Osteoblast (primary cell): ENCODE data around the gene MED16. TPM values are rescaled to one million over a fixed set of nuclear protein-coding genes. Genes with fewer than 3 reads are reported as not detected.
"Not testable (repeated sequence)": the region's sequence is repeated elsewhere in the genome, so short reads cannot be mapped to it uniquely, and the experiment has no call there.

Experiments
- DNase-seq: peaks from one replicate; pipeline ENCODE4 v3.0.0; 2011; ENCODE audit warnings: low spot score, mixed read lengths; ENCODE audit not compliant: insufficient read length; ENCODE audit errors: missing footprints
- H2AFZ ChIP-seq: 2 replicates; pipeline ENCODE4 v1.6.0; 2011; ENCODE audit warnings: mild to moderate bottlenecking, low read length
- H3K27ac ChIP-seq: 2 replicates; pipeline ENCODE4 v1.5.1; 2011; ENCODE audit warnings: mild to moderate bottlenecking, low read depth, low read length, moderate library complexity
- H3K27me3 ChIP-seq: 2 replicates; pipeline ENCODE4 v1.6.0; 2012; ENCODE audit warnings: mild to moderate bottlenecking, control low read depth, inconsistent platforms, low read length, moderate library complexity; ENCODE audit not compliant: insufficient read depth
- H3K36me3 ChIP-seq: 2 replicates; pipeline ENCODE4 v1.5.1; 2011; ENCODE audit warnings: mild to moderate bottlenecking, low read length, control low read depth, moderate library complexity; ENCODE audit not compliant: insufficient read depth
- H3K4me1 ChIP-seq: 2 replicates; pipeline ENCODE4 v1.5.1; 2011; ENCODE audit warnings: mild to moderate bottlenecking, low read length, control low read depth, moderate library complexity; ENCODE audit not compliant: insufficient read depth
- H3K4me2 ChIP-seq: 2 replicates; pipeline ENCODE4 v1.6.0; 2011; ENCODE audit warnings: mild to moderate bottlenecking, low read length; ENCODE audit not compliant: insufficient read depth
- H3K4me3 ChIP-seq: fragments of 200-600 bp; sonication (generic); 3 replicates; pipeline ENCODE4 v1.5.1; 2012; ENCODE audit warnings: mild to moderate bottlenecking, low read length, inconsistent platforms; ENCODE audit not compliant: insufficient read depth
- H3K79me2 ChIP-seq: 2 replicates; pipeline ENCODE4 v1.6.0; 2012; ENCODE audit warnings: mild to moderate bottlenecking, low read length, control low read depth, inconsistent platforms; ENCODE audit not compliant: insufficient read depth
- H3K9me3 ChIP-seq: 2 replicates; pipeline ENCODE4 v1.5.1; 2011; ENCODE audit warnings: low read depth, low read length, control low read depth
- H4K20me1 ChIP-seq: 2 replicates; pipeline ENCODE4 v1.6.0; 2012; ENCODE audit warnings: mild to moderate bottlenecking, low read length, control low read depth; ENCODE audit not compliant: insufficient read depth
- total RNA-seq: library from RNA; depleted of rRNA; stranded (reverse); fragments of >200 nt; gene quantifications from 2 replicates; pipeline ENCODE4 v1.2.3, GENCODE V29; 2012
- TF ChIP-seq, protein P1 (sequence below): IDR thresholded peaks from 2 replicates; pipeline ENCODE4 v1.5.1; 2011; ENCODE audit warnings: mild to moderate bottlenecking, low read depth, low read length, moderate library complexity; ENCODE audit errors: extremely low read depth

Gene MED16
- total RNA-seq, 1 donor: 20.6 TPM

DNA sequence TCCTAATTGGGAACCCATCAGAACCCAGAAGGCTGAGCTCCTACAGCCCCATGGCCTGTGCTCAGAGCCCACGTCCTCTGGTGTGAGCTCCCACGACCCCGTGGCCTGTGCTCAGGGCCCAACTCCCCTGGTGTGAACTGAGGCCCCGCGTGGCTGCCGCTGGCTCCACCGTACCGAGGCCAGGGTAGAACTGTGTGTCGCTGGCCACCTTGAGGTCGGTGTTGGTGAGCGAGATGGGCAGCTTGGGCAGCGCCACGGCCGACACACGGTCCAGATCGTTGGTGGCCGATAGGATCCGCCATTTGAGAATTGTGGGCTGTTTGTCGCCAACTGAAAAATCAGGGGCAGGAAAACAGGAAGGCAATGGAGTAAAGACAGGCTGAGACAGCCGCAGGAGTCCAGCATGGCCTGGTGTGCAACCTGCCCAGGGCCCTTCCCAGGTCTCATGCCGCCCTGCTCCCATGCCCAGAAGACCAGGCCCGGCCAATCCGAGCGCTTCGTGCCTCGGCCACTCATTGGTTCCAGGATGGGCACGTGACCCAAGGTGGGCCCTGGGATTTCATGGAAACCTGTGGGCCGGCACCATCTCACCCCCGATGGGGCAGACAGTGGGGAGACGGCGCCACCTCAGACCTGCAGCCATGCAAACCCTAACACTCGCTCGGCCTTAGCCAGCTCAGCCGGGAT, 11.5 kb downstream of the MED16 start:
- Histone ChIP-seq H3K4me1 (no peaks in the 10 kb centered on the region), H3K36me3 (peaks cover 33% of the 10 kb centered on the region), H3K4me3 (no peak overlapping the region), H4K20me1 (no peaks in the 10 kb centered on the region), H3K27ac (no peak overlapping the region), H3K9me3 (no peaks in the 10 kb centered on the region), H3K79me2 (no peaks in the 10 kb centered on the region), H2AFZ (no peak overlapping the region), H3K4me2 (no peak overlapping the region), H3K27me3 (no peaks in the 10 kb centered on the region)
- TF ChIP-seq, protein P1, sequence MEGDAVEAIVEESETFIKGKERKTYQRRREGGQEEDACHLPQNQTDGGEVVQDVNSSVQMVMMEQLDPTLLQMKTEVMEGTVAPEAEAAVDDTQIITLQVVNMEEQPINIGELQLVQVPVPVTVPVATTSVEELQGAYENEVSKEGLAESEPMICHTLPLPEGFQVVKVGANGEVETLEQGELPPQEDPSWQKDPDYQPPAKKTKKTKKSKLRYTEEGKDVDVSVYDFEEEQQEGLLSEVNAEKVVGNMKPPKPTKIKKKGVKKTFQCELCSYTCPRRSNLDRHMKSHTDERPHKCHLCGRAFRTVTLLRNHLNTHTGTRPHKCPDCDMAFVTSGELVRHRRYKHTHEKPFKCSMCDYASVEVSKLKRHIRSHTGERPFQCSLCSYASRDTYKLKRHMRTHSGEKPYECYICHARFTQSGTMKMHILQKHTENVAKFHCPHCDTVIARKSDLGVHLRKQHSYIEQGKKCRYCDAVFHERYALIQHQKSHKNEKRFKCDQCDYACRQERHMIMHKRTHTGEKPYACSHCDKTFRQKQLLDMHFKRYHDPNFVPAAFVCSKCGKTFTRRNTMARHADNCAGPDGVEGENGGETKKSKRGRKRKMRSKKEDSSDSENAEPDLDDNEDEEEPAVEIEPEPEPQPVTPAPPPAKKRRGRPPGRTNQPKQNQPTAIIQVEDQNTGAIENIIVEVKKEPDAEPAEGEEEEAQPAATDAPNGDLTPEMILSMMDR: no peak
- no peak for DNase-seq

- H3K27ac ChIP-seq: no peak overlapping the region
- H3K4me2 ChIP-seq: no peak overlapping the region
- TF ChIP-seq, protein P1: no peak
- no peak overlapping the region for H2AFZ ChIP-seq
- H3K27me3 ChIP-seq: no peaks in the 10 kb centered on the region
- H3K36me3 ChIP-seq: peaks cover 24% of the 10 kb centered on the region
- H3K4me3 ChIP-seq: no peak overlapping the region
- no peak for DNase-seq
- no peaks in the 10 kb centered on the region for H3K9me3 ChIP-seq
- H4K20me1 ChIP-seq: no peaks in the 10 kb centered on the region
- no peaks in the 10 kb centered on the region for H3K4me1 ChIP-seq
- no peaks in the 10 kb centered on the region for H3K79me2 ChIP-seq
Measured at GRCh38 chr19:879711-880438, 13.1 kb downstream of the MED16 start.

DNA sequence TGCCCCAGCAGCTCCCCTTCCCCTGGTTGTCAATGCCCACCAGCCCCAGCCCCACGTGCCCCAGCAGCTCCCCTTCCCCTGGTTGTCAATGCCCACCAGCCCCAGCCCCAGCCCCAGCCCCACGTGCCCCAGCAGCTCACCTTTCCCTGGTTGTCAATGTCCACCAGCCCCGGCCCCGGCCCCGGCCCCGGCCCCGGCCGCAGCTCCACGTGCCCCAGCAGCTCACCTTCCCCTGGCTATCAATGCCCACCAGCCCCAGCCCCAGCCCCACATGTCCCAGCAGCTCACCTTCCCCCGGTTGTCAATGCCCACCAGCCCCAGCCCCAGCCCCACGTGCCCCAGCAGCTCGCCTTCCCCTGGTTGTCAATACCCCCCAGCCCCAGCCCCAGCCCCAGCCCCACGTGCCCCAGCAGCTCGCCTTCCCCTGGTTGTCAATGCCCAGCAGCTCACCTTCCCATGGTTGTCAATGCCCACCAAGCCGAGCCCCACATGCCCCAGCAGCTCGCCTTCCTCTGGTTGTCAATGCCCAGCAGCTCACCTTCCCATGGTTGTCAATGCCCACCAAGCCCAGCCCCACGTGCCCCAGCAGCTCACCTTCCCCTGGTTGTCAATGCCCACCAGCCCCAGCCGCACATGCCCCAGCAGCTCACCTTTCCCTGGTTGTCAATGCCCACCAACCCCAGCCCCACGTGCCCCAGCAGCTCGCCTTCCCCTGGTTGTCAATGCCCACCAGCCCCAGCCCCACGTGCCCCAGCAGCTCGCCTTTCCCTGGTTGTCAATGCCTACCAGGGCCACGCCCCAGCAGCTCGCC, 14.0 kb downstream of the MED16 start:
- H3K4me2 ChIP-seq, H3K27ac ChIP-seq, H2AFZ ChIP-seq, H4K20me1 ChIP-seq, H3K27me3 ChIP-seq, DNase-seq, H3K4me1 ChIP-seq, H3K4me3 ChIP-seq, H3K9me3 ChIP-seq, H3K79me2 ChIP-seq: not testable (repeated sequence)
- peaks cover 22% of the 10 kb centered on the region for H3K36me3 ChIP-seq

- not testable (repeated sequence) for H3K27me3 ChIP-seq, H2AFZ ChIP-seq, H3K4me3 ChIP-seq, H3K4me2 ChIP-seq, H3K9me3 ChIP-seq, H3K27ac ChIP-seq, DNase-seq, H4K20me1 ChIP-seq, H3K4me1 ChIP-seq, H3K79me2 ChIP-seq
- H3K36me3 ChIP-seq: peaks cover 22% of the 10 kb centered on the region
Measured at GRCh38 chr19:877992-878660, 14.9 kb downstream of the MED16 start.
